ENCODE results near the gene RBM6. TPM values are rescaled to one million over a fixed set of nuclear protein-coding genes. Genes with fewer than 3 reads are reported as not detected.

Gene RBM6
- total RNA-seq, 1 experiment from 2014 or later: 90.7 TPM

DNA sequence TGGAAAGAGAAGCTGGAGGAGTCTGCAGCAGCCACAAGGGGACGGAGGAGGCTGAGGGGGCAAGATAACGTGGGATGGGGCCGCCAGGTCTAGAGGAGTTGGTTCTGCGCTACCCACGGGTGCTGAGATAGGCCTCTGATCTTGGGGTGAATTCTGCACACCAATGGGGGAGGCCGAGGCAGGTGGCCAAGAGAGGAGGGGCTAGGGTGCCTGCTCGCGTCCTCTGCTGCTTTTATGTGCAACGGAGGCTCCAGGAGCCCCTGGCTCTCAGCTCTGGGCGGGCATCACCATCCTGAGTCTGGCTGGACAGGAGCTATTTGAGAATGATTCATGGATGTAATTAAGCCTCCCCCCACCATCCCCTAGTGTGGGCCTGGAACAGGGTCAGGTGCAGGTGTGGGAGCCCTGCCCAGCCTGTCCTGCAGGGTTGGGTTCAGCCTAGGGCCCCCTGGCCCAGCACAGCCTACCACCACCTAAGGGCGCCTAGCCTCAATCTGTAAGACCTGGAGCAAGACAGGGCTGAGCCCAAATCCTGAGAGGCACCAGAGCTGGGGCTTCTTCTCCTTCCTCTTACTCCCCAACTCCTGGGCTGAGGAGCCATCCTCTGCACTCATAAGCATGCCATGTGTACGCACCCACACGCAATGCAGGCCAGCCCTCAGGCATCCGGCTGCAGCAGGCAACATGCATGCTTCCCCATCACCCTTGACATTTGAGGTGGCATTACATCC, 182.9 kb downstream of the RBM6 start:
- WGBS (ENCODE audit: extremely low coverage, insufficient read length, low lambda C conversion rate): no CpG with 5 or more reads among the region's 14 CpGs
- no peaks in the 10 kb centered on the region for H3K9me3 Mint-ChIP-seq
- no peak overlapping the region for H3K4me2 ChIP-seq (ENCODE audit: insufficient read depth, insufficient read length, low read length)
- no peak for DNase-seq
- no peak overlapping the region for H3T11ph ChIP-seq (ENCODE audit: low read length)
- no peak overlapping the region for H3K9ac ChIP-seq (ENCODE audit: extremely low read depth, insufficient read length, low read length)
- peaks cover 27 to 41% of the 10 kb centered on the region in 2 experiments for H3K4me1 Mint-ChIP-seq
- no peak overlapping the region for H3K4me3 Mint-ChIP-seq
- H3K23me2 ChIP-seq (ENCODE audit: insufficient read length, low read depth, low read length, poor library complexity, severe bottlenecking): no peaks in the 10 kb centered on the region
- H3K23ac ChIP-seq (ENCODE audit: insufficient read length, low read depth, low read length): no peak overlapping the region
- H2BK5ac ChIP-seq (ENCODE audit: insufficient read length, low read length): no peak overlapping the region
- H4K20me1 ChIP-seq (ENCODE audit: control insufficient read depth, insufficient read depth, insufficient read length): no peaks in the 10 kb centered on the region
- no peak overlapping the region for H4K91ac ChIP-seq (ENCODE audit: insufficient read length, low read depth, low read length)
- H3K4ac ChIP-seq (ENCODE audit: low read depth, low read length): no peak overlapping the region
- H4K8ac ChIP-seq (replicated peaks; ENCODE audit: insufficient read length, low read depth, low read length): no peak overlapping the region
- peaks cover 17 to 25% (median 20%) of the 10 kb centered on the region in 3 experiments for H3K36me3 Mint-ChIP-seq (ENCODE audit: insufficient read depth in 1 of 3, low read depth in 3 of 3)
- no peaks in the 10 kb centered on the region for H3K27me3 ChIP-seq (ENCODE audit: insufficient read depth, low read length)
- peaks cover 4% of the 10 kb centered on the region; the same call in 1 of the 2 replicates for H3K27me3 Mint-ChIP-seq (ENCODE audit: low read depth)
- H3K4me1 ChIP-seq (ENCODE audit: insufficient read depth, low read length): peaks cover 4% of the 10 kb centered on the region; the same call in 1 of the 2 replicates
- no peaks in the 10 kb centered on the region for H3K9me3 ChIP-seq (ENCODE audit: control insufficient read depth, low read depth, low read length)
- no peak overlapping the region for H2BK120ac ChIP-seq (ENCODE audit: low read depth, low read length, poor library complexity, severe bottlenecking)
- H3K79me1 ChIP-seq (ENCODE audit: insufficient read depth, low read depth, low read length, poor library complexity, severe bottlenecking): no peaks in the 10 kb centered on the region
- H2BK15ac ChIP-seq (ENCODE audit: low read depth, low read length): no peak overlapping the region
- H3K18ac ChIP-seq (ENCODE audit: insufficient read length, low read depth, low read length): no peak overlapping the region
- no peak overlapping the region for H3K14ac ChIP-seq (ENCODE audit: insufficient read depth, low read length)
- TF ChIP-seq, protein P1, sequence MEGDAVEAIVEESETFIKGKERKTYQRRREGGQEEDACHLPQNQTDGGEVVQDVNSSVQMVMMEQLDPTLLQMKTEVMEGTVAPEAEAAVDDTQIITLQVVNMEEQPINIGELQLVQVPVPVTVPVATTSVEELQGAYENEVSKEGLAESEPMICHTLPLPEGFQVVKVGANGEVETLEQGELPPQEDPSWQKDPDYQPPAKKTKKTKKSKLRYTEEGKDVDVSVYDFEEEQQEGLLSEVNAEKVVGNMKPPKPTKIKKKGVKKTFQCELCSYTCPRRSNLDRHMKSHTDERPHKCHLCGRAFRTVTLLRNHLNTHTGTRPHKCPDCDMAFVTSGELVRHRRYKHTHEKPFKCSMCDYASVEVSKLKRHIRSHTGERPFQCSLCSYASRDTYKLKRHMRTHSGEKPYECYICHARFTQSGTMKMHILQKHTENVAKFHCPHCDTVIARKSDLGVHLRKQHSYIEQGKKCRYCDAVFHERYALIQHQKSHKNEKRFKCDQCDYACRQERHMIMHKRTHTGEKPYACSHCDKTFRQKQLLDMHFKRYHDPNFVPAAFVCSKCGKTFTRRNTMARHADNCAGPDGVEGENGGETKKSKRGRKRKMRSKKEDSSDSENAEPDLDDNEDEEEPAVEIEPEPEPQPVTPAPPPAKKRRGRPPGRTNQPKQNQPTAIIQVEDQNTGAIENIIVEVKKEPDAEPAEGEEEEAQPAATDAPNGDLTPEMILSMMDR (conservative IDR thresholded peaks at IDR 0.05): no peak
- H4K5ac ChIP-seq (ENCODE audit: insufficient read length, low read depth, low read length): no peak overlapping the region
- no peak overlapping the region; a peak in 1 of 7 replicates for H3K27ac Mint-ChIP-seq
- H2BK20ac ChIP-seq (ENCODE audit: low read depth, low read length, poor library complexity, severe bottlenecking): no peak overlapping the region
- no peak overlapping the region for H2AK5ac ChIP-seq (ENCODE audit: insufficient read length, low read length)
- H3K27ac ChIP-seq (ENCODE audit: insufficient read length, low read depth, low read length): no peak overlapping the region
- no peak overlapping the region for H2BK12ac ChIP-seq (ENCODE audit: insufficient read length, low read depth, low read length)
- no peaks in the 10 kb centered on the region for H3K79me2 ChIP-seq (ENCODE audit: insufficient read depth, low read length)
- no peak overlapping the region for H3K56ac ChIP-seq (ENCODE audit: insufficient read length, low read depth, low read length)
- H2AFZ ChIP-seq (ENCODE audit: low read length): no peak overlapping the region
